HepG2 (cell line): ENCODE data around the gene DDIT4. TPM values are rescaled to one million over a fixed set of nuclear protein-coding genes. Genes with fewer than 3 reads are reported as not detected.

Experiments used
- ARNTL ChIP-seq: sonication (generic); formaldehyde crosslinking; IDR thresholded peaks from 2 replicates; pipeline ENCODE4 v1.4.0; 2020; ENCODE audit warnings: mild to moderate bottlenecking, missing genetic modification reagents
- CREB1 ChIP-seq, 2 experiments: fragments of 450-650 bp in 1 of 2; IDR thresholded peaks; 2 replicates each; pipeline ENCODE4 v1.6.1; 2016 to 2017; ENCODE audit warnings: control low read depth in 1 of 2, mild to moderate bottlenecking in 1 of 2, missing compliant biosample characterization in 1 of 2, missing genetic modification characterization in 1 of 2
- ELF4 ChIP-seq: sonication (generic); formaldehyde crosslinking; IDR thresholded peaks from 2 replicates; pipeline ENCODE4 v1.5.0; 2020; ENCODE audit warnings: missing genetic modification reagents, mild to moderate bottlenecking, moderate library complexity, borderline replicate concordance
- ERF ChIP-seq: IDR thresholded peaks from 2 replicates; pipeline ENCODE4 v1.6.1; 2018; ENCODE audit warnings: missing biosample characterization, missing genetic modification reagents
- ETV5 ChIP-seq: IDR thresholded peaks from 2 replicates; pipeline ENCODE4 v1.6.1; 2018; ENCODE audit warnings: missing biosample characterization, missing genetic modification reagents, inconsistent platforms, borderline replicate concordance
- FOXO1 ChIP-seq: sonication (generic); formaldehyde crosslinking; IDR thresholded peaks from 2 replicates; pipeline ENCODE4 v1.4.0; 2020; ENCODE audit warnings: missing genetic modification reagents
- HIVEP1 ChIP-seq: sonication (generic); formaldehyde crosslinking; IDR thresholded peaks from 2 replicates; pipeline ENCODE4 v1.4.0; 2020; ENCODE audit warnings: mild to moderate bottlenecking, missing genetic modification reagents
- NFYC ChIP-seq: IDR thresholded peaks from 2 replicates; pipeline ENCODE4 v1.6.1; 2016; ENCODE audit warnings: missing genetic modification reagents, missing compliant biosample characterization
- RFXAP ChIP-seq: sonication (generic); formaldehyde crosslinking; IDR thresholded peaks from 2 replicates; pipeline ENCODE4 v1.4.0; 2020; ENCODE audit warnings: missing genetic modification reagents, borderline replicate concordance
- SIX1 ChIP-seq: sonication (generic); formaldehyde crosslinking; IDR thresholded peaks from 2 replicates; pipeline ENCODE4 v1.4.0; 2020; ENCODE audit warnings: missing genetic modification reagents, borderline replicate concordance
- SP1 ChIP-seq, 2 experiments: fragments of 450-650 bp in 1 of 2; sonication (generic) in 1 of 2; formaldehyde crosslinking in 1 of 2; IDR thresholded peaks; 2 replicates each; pipeline versions ENCODE4 v1.4.0 to v1.6.1; 2016 to 2020; ENCODE audit warnings: missing genetic modification reagents in 1 of 2
- STAT5B ChIP-seq: sonication (generic); formaldehyde crosslinking; IDR thresholded peaks from 2 replicates; pipeline ENCODE4 v1.4.0; 2020; ENCODE audit warnings: missing genetic modification reagents
- TAF15 ChIP-seq: fragments of 200-400 bp; formaldehyde crosslinking; IDR thresholded peaks from one replicate; pipeline ENCODE4 v1.6.1; 2018; ENCODE audit warnings: mild to moderate bottlenecking, low read depth, low read length; ENCODE audit not compliant: poor library complexity, severe bottlenecking
- TEAD3 ChIP-seq: optimal IDR thresholded peaks from 2 replicates; pipeline ENCODE3; 2016; ENCODE audit warnings: borderline replicate concordance
- XBP1 ChIP-seq: sonication (generic); formaldehyde crosslinking; IDR thresholded peaks from 2 replicates; pipeline ENCODE4 v1.5.0; 2020; ENCODE audit warnings: missing genetic modification reagents
- ZNF296 ChIP-seq: sonication (generic); formaldehyde crosslinking; conservative IDR thresholded peaks from 2 replicates; pipeline ENCODE4 v1.5.0; 2020; ENCODE audit warnings: mild to moderate bottlenecking, missing genetic modification reagents
- ZNF383 ChIP-seq: sonication (generic); formaldehyde crosslinking; IDR thresholded peaks from 2 replicates; pipeline ENCODE4 v1.4.0; 2020; ENCODE audit warnings: missing genetic modification reagents, mild to moderate bottlenecking, borderline replicate concordance
- ZNF558 ChIP-seq: sonication (generic); formaldehyde crosslinking; IDR thresholded peaks from 2 replicates; pipeline ENCODE4 v1.9.0; 2022; ENCODE audit warnings: mild to moderate bottlenecking, missing genetic modification reagents, borderline replicate concordance
- ZNF605 ChIP-seq: sonication (generic); formaldehyde crosslinking; IDR thresholded peaks from 2 replicates; pipeline ENCODE4 v1.8.0; 2022; ENCODE audit warnings: mild to moderate bottlenecking, missing genetic modification reagents
- polyA plus RNA-seq, 8 experiments: library from polyadenylated mRNA; depleted of rRNA in 3 of 8; stranded (reverse) in 7 of 8; unstranded in 1 of 8; fragments of >200 nt; fragmentation: Illumina TruSeq in 4 of 8; extraction: Trizol in 4 of 8; gene quantifications; 2 replicates each; pipeline versions ENCODE4 v1.2.1 to v1.2.3, GENCODE V29; 2011 to 2016; ENCODE audit warnings: low read depth in 4 of 8, missing spikeins in 1 of 8, mixed read lengths in 1 of 8; ENCODE audit not compliant: insufficient read depth in 1 of 8
- total RNA-seq, 5 experiments: library from RNA; depleted of rRNA; stranded (reverse); fragments of >200 nt; fragmentation: Illumina TruSeq; extraction: Trizol; gene quantifications; 2 replicates each; pipeline ENCODE4 v1.2.3, GENCODE V29; 2016; ENCODE audit warnings: low read depth in 1 of 5
- TF ChIP-seq, protein P1 (sequence below): sonication (generic); formaldehyde crosslinking; IDR thresholded peaks from 2 replicates; pipeline ENCODE4 v1.4.0; 2020; ENCODE audit warnings: mild to moderate bottlenecking, missing genetic modification reagents
- TF ChIP-seq, protein P2 (sequence below): IDR thresholded peaks from 2 replicates; pipeline ENCODE4 v1.6.1; 2016; ENCODE audit warnings: mild to moderate bottlenecking

The DDIT4 gene
- total and polyA plus RNA-seq, 2 of the 13 experiments (the other 11 are each of a cell fraction or from before 2014, with no cell fraction given), result 35.6 to 40.7 TPM

DNA sequence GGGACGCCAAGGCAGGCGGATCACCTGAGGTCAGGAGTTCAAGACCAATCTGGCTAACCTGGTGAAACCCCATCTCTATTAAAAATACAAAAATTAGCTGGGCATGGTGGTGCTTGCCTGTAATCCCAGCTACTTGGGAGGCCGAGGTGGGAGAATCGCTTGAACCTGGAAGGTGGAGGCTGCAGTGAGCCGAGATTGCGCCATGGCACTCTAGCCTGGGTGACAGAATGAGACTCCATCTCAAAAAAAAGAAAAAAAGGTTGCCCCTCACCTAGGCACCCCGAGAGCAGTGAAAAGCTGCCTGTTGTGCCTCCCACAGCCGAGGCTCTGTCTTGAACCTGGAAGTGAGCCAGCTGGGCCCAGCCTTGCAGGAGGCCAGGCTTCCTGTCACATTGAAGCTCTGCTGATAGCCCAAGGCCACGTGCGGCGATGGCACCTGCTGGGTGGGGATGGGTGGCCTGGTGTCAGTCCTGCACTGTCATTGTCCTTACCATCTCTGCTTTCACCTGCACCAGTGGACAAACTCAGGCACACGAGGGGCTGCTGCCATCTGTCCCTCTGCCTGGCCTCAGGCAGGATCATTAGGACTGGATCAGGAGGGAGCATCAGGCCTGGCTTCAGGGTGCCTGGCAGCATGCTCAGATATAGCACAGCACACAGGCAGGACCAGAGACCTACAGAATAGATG is 43.2 kb downstream of the DDIT4 start (continued):
- TF ChIP-seq TAF15, result no peak
- TF ChIP-seq, protein P1, sequence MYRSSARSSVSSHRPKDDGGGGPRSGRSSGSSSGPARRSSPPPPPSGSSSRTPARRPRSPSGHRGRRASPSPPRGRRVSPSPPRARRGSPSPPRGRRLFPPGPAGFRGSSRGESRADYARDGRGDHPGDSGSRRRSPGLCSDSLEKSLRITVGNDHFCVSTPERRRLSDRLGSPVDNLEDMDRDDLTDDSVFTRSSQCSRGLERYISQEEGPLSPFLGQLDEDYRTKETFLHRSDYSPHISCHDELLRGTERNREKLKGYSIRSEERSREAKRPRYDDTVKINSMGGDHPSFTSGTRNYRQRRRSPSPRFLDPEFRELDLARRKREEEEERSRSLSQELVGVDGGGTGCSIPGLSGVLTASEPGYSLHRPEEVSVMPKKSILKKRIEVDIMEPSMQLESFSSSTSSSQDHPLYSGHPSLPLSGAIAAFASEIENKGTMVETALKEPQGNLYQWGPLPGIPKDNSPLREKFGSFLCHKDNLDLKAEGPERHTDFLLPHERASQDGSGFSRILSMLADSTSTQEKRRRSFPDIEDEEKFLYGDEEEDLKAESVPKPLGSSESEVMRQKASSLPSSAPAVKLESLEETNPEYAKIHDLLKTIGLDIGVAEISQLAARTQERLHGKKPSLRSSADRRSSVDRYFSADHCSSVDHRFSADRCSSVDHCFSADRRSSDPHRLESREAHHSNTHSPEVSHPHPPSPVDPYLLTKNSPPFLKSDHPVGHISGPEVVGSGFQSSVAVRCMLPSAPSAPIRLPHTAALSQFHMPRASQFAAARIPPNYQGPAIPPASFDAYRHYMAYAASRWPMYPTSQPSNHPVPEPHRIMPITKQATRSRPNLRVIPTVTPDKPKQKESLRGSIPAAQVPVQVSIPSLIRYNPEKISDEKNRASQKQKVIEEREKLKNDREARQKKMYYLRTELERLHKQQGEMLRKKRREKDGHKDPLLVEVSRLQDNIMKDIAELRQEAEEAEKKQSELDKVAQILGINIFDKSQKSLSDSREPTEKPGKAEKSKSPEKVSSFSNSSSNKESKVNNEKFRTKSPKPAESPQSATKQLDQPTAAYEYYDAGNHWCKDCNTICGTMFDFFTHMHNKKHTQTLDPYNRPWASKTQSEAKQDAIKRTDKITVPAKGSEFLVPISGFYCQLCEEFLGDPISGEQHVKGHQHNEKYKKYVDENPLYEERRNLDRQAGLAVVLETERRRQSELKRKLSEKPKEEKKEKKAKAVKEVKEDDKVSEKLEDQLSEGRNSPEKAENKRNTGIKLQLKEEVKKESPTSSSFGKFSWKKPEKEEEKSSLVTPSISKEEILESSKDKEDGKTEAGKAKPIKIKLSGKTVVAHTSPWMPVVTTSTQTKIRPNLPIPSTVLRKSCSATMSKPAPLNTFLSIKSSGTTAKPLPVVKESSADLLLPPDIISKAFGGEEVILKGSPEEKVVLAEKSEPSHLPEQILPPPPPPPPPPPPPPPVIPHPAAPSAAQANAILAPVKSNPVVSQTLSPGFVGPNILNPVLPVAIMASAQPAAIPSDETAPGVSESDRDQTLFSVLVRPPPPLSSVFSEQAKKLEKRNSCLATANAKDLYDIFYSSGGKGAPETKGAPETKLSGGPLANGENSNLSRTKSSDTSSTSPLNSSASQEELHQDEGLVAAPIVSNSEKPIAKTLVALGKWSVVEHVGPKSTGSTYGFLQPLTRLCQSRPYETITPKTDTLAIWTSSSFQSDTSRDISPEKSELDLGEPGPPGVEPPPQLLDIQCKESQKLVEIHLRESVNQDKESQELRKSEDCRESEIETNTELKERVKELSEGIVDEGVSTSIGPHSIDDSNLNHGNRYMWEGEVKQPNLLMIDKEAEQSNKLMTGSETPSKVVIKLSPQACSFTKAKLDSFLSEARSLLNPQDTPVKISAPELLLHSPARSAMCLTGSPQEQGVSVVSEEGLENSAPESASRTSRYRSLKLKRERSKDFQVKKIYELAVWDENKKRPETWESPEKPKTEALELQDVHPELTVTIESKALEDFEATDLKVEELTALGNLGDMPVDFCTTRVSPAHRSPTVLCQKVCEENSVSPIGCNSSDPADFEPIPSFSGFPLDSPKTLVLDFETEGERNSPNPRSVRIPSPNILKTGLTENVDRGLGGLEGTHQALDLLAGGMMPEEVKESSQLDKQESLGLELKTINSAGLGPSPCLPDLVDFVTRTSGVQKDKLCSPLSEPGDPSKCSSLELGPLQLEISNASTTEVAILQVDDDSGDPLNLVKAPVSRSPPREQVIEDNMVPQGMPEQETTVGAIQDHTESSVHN (CRISPR knock-in tag), result peak; percentile 34; the same call in 1 of the 2 replicates
- no peak; the same call in 1 of the 2 replicates for TF ChIP-seq FOXO1 (CRISPR knock-in tag)
- TF ChIP-seq ERF (CRISPR knock-in tag), result peak; percentile 97
- TF ChIP-seq RFXAP (CRISPR knock-in tag), result peak; percentile 41; the same call in 1 of the 2 replicates
- TF ChIP-seq CREB1 (IDR thresholded peaks at IDR 0.05), result no peak
- TF ChIP-seq CREB1 (CRISPR knock-in tag; IDR thresholded peaks at IDR 0.05), result no peak
- TF ChIP-seq, protein P2, sequence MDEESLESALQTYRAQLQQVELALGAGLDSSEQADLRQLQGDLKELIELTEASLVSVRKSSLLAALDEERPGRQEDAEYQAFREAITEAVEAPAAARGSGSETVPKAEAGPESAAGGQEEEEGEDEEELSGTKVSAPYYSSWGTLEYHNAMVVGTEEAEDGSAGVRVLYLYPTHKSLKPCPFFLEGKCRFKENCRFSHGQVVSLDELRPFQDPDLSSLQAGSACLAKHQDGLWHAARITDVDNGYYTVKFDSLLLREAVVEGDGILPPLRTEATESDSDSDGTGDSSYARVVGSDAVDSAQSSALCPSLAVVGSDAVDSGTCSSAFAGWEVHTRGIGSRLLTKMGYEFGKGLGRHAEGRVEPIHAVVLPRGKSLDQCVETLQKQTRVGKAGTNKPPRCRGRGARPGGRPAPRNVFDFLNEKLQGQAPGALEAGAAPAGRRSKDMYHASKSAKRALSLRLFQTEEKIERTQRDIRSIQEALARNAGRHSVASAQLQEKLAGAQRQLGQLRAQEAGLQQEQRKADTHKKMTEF, result peak; percentile 80
- 0 out of 2 replicates have a peak, but pooled peaks have one; percentile 39 for TF ChIP-seq ZNF296 (CRISPR knock-in tag)
- no peak for TF ChIP-seq ZNF383 (CRISPR knock-in tag)
- peak; percentile 60; the same call in 1 of the 2 replicates for TF ChIP-seq ZNF558 (CRISPR knock-in tag)
- peak; percentile 75 for TF ChIP-seq TEAD3 (CRISPR knock-in tag)
- TF ChIP-seq XBP1 (CRISPR knock-in tag), result no peak
- TF ChIP-seq ETV5, result peak; percentile 89
- TF ChIP-seq NFYC (CRISPR knock-in tag), result 0 out of 2 replicates have a peak, but pooled peaks have one; percentile 10
- 0 out of 2 replicates have a peak, but pooled peaks have one; percentile 44 for TF ChIP-seq HIVEP1
- TF ChIP-seq ZNF605 (CRISPR knock-in tag), result peak; percentile 67
- no peak for TF ChIP-seq ELF4 (CRISPR knock-in tag)
- TF ChIP-seq SP1 (IDR thresholded peaks at IDR 0.05), result no peak
- TF ChIP-seq SP1 (CRISPR knock-in tag; IDR thresholded peaks at IDR 0.05), result 0 out of 2 replicates have a peak, but pooled peaks have one; percentile 25
- TF ChIP-seq STAT5B (CRISPR knock-in tag), result no peak
- TF ChIP-seq SIX1, result no peak
- peak; percentile 98 for TF ChIP-seq ARNTL (CRISPR knock-in tag)
